Fibroblast of skin of back (primary cell): ENCODE measurements around the gene ANKRD29.
A peak's percentile ranks its signal among the peaks of the same experiment; 100 is the strongest.

ENCODE experiments used
- DNase-seq: peaks from one replicate; pipeline ENCODE4 v3.0.0-alpha.2; 2013

Gene ANKRD29

DNA sequence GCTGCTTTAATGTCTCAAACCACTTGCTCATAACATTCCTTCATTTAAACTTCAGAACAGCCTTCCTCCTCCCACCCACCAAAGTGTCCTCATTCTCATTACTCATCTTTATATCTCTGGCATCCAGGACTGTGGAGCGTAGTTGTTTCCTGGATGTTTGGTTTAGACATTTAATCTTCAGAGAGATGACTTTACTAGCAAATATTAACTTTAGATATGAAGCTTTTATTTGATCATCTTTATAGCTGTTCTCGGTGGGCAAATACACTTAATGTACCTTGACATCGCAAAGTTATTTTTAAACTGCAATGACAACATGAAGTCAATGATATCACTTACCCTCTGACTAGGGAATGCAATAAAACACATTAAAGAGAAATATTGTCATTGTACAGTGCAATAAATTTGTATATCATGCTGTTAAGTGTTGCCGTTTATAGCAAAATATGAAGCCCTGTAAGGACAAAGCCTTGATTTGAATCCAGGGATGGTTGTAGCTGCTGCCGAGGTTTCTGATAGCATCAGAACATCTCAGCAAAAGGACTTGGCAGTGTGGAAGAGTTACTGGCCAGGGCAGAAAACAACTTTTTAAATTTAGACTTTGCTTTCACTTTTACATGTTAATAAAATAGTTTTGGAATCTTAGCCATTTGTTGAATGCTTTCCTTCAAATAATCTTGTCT lies 21.9 kb upstream of the ANKRD29 start:
- DNase-seq = peak; percentile 59

GRCh38 chr18:23683671-23684070 lies 21.0 kb upstream of the ANKRD29 start:
- no peak for DNase-seq

- DNase-seq = no peak
Observed at GRCh38 chr18:23683155-23683554, 20.4 kb upstream of the ANKRD29 start.

DNA sequence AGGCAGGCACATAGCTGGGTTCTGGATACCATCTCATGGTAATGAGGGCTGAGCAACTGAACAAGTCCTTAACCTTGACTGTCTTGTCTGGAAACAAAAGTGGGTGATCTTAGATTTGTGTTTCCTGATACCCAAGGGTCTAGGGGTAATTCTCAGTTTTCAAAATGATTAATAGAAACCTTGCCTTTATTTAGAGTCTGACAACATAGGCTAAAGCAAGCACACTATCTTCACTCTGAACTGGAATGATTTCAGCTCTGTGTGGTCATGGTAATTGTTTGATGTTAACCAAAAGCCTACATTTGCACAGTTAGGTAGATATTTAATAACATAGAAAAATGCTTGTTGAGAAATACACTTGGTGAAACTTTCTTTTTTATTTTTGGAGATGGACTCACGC lies 19.8 kb upstream of the ANKRD29 start:
- no peak for DNase-seq

DNA sequence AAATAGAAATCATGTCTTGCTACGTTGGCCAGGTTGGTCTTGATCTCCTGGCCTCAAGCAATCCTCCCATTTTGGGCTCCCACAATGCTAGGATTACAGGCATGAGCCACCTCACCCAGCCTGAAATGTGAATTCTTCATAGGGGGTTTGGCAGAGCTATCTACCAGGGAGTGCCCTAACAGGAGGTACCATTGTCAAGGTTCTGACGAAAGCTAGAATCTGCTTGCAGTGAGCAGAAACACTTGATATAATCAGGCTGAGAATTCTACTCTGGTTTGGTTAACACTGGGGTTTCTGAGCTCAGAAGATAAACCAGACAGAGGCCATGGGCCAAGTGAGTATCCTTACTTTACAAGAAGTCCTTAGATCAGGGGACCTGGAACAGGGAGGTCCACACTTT lies 19.3 kb upstream of the ANKRD29 start:
- DNase-seq = no peak

DNA sequence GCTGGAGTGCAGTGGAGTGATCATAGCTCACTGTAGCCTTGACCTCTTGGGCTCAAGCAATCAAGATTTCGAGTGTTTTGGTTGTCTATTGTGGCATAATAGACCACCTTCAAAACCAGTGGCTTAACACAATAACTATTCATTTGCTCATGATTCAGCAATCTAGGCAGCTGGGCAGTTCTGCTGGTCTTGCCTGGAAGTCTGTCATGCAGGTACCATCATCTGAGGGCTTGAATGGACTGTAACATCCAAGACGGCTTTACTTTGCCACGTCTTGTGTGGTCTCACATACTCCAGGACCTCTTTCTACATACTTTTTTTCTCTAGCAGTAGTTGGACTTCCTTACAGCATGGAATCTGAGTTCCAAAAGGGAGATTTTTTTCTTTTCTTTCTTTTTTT lies 13.2 kb upstream of the ANKRD29 start:
- DNase-seq = no peak

DNA sequence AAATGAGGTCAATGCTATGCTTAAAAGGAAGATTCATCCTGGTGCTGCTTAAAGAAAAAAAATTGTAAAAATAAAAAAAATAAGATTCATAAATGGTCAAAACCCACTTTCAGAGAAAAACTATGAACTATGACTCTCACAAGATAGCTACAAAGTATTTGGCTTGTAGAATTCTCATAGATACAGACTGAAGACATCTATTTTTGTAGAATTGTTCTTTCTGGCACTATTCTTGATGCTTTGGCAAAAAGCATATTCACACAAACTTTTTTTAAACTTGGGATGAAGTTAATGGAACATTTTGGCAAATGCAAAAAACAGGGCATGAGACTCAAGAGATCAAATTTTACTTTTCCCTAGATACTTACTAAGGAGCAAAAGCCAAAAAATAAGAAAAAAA lies 12.5 kb upstream of the ANKRD29 start:
- no peak for DNase-seq

GRCh38 chr18:23673725-23674124 lies 11.0 kb upstream of the ANKRD29 start:
- no peak for DNase-seq

GRCh38 chr18:23671564-23671963 lies 8.9 kb upstream of the ANKRD29 start:
- peak; percentile 22 for DNase-seq

- no peak for DNase-seq
Observed at GRCh38 chr18:23669804-23670405, 7.2 kb upstream of the ANKRD29 start.

- no peak for DNase-seq
Observed at GRCh38 chr18:23669202-23669766, 6.6 kb upstream of the ANKRD29 start.

DNA sequence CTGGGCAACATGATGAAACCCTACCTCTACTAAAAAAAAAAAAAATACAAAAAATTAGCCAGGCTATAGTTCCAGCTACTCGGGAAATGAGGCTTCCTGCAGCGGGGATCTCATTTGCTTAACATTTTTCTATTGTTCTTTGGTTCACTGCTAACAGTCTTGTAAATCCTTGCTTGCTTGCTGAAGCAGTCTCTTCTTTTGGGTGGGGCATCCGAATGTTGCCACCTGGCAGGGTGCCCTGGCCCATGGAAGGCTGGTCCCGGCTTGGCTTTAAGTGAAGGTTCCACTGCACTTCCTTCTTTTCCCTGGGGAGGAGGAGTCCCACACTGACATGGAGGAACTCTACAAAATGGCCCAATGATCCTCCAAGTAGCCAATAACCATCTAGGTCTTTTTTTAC lies 6.0 kb upstream of the ANKRD29 start:
- DNase-seq = no peak

DNA sequence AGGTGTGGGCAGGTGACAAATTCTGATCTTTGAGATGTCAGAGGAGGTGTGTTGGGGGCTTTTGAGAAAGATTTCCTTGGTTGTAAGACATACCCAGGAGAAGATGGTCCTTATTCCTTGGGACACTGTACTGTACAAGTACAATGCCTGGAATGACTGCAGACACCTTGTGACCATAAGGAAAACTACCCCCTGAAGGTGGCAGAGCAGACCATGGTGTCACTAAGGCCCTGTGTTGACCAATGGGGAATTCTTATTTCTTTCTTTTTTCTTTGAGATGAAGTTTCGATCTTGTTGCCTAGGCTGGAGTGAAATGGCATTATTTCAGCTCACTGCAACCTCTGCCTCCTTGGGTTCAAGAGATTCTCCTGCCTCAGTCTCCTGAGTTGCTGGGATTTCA lies 4.4 kb upstream of the ANKRD29 start:
- no peak for DNase-seq

- DNase-seq = no peak
Observed at GRCh38 chr18:23664674-23665073, 2.0 kb upstream of the ANKRD29 start.

GRCh38 chr18:23661735-23662308 lies 889 bp downstream of the ANKRD29 start:
- no peak for DNase-seq

- no peak for DNase-seq
Observed at GRCh38 chr18:23658285-23658684, 4.4 kb downstream of the ANKRD29 start.

- DNase-seq = no peak
Observed at GRCh38 chr18:23652232-23652631, 10.5 kb downstream of the ANKRD29 start.

GRCh38 chr18:23650968-23651927 lies 11.5 kb downstream of the ANKRD29 start:
- peak; percentile 38 for DNase-seq

GRCh38 chr18:23648940-23649607 lies 13.6 kb downstream of the ANKRD29 start:
- DNase-seq = no peak

- DNase-seq = no peak
Observed at GRCh38 chr18:23648456-23648855, 14.3 kb downstream of the ANKRD29 start.

DNA sequence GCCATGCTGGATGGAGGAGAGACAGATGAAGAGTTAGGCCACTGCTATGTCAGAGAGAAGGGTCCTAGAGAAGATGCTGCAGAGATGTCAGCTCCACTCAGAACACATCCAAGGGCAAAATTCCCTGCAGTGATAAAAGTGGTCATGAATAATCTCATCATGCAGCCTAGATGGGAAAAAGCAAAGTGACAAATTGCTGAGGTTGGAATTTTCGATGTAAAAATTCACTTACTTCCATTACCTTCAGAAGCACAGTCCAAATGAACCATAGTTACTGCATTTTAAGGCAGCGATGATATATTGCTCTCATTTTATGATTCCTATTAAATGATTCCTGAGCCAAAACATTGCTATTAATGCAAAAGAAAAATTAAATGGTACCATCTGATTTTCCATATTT lies 16.4 kb downstream of the ANKRD29 start:
- no peak for DNase-seq

DNA sequence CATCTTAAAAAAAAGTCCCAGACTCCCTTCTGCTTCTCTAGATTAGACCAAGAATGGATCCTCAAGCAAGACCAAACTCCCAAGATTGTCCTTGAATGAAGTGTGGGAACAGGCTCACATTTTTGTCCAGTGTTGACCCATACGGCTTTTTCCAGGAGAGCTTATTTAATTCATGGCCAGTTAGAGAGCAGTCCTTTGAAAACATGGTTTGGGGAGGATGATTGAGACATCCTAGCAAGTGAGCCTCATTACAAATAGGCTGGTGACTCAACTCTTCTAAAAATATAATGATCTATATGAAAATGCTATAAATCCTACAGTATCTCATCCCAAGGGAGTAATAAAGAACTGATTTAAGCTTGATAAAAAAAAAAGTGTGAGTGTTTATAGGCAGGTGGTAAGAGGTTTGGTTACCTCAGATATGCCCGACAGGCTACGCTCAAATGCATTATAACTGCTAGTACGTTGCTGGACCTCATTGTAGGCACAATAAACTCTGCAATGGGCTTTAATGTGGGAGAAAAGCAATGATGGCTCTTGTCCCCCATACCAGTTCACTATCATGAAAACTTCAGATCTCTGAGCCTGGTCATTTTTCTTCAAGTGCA lies 17.0 kb downstream of the ANKRD29 start:
- DNase-seq = no peak
